Measurements from ENCODE around the gene NBPF20.
"Not testable (repeated sequence)": the region's sequence is repeated elsewhere in the genome, so short reads cannot be mapped to it uniquely, and the experiment has no call there.

The NBPF20 gene

GRCh38 chr1:145429329-145429728 is 3.9 kb upstream of the NBPF20 start:
- not testable (repeated sequence) for DNase-seq (ENCODE audit: low read depth)

- DNase-seq (ENCODE audit: low read depth) = peak; percentile 14
These were observed 579 bp downstream of the NBPF20 start for GRCh38 chr1:145424612-145425435.

- not testable (repeated sequence) for DNase-seq (ENCODE audit: low read depth)
These were observed 10.3 kb downstream of the NBPF20 start for GRCh38 chr1:145415149-145415548.

- not testable (repeated sequence) for DNase-seq (ENCODE audit: low read depth)
These were observed 18.1 kb downstream of the NBPF20 start for GRCh38 chr1:145407266-145407665.

GRCh38 chr1:145404949-145405348 is 20.5 kb downstream of the NBPF20 start:
- not testable (repeated sequence) for DNase-seq (ENCODE audit: low read depth)

GRCh38 chr1:145400701-145401100 is 24.7 kb downstream of the NBPF20 start:
- not testable (repeated sequence) for DNase-seq (ENCODE audit: low read depth)

Data from GM04504 (cell line).